Prostate gland (tissue), 2 donors: ENCODE results near the gene NCOA7.

Experiments
- POLR2A ChIP-seq: fragments of 450-650 bp; IDR thresholded peaks from one replicate; pipeline ENCODE4 v1.6.1; 2016; ENCODE audit warnings: antibody characterized with exemption, mild to moderate bottlenecking
- POLR2AphosphoS5 ChIP-seq: sonication (generic); formaldehyde crosslinking; IDR thresholded peaks from one replicate; pipeline ENCODE4 v1.6.1; 2017; ENCODE audit warnings: antibody characterized with exemption
- TF ChIP-seq, protein P1 (sequence below), 4 experiments: fragments of 200-600 bp in 2 of 4; fragments of 450-650 bp in 2 of 4; sonication (generic) in 2 of 4; IDR thresholded peaks; 1 replicate in 3 of 4; 2 replicates in 1 of 4; pipeline ENCODE4 v1.5.1; 2016 to 2019; ENCODE audit warnings: antibody characterized with exemption in 4 of 4, mild to moderate bottlenecking in 2 of 4, moderate library complexity in 2 of 4

DNA sequence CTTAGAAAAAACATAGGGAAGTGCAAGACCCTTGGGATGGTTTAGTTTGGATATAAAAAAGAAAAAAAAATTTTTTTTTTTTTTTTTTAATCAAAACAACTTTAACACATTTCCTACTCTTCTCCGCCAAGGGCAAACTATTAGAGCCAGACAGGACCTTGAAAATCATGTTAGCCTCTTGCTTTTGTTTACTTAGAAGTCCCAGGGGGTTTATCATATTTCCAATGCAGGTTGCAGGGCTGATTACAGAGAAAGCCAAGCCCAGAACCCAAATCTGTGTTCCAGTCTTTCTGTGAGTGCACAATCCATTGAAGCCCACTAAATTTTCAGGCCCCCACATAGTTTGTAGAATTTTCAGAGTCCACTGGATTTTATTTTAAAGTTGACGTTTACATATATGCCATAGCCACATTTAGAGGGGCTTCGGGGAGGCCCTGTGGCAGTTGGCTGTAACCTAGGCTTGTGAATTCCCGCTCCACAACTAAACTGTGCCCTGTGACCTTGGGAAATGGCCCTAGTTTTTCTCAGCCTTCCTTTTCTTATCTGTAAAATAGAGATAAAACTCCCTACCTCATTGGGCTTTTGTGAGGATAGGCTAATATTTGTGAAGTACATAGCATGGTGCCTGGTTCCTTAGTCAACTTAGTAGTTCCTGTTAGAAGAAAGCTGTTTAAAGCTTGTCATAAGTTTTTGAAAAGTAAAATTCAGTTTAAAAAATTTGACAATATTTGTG lies 55.7 kb downstream of the NCOA7 start:
- TF ChIP-seq, protein P1, sequence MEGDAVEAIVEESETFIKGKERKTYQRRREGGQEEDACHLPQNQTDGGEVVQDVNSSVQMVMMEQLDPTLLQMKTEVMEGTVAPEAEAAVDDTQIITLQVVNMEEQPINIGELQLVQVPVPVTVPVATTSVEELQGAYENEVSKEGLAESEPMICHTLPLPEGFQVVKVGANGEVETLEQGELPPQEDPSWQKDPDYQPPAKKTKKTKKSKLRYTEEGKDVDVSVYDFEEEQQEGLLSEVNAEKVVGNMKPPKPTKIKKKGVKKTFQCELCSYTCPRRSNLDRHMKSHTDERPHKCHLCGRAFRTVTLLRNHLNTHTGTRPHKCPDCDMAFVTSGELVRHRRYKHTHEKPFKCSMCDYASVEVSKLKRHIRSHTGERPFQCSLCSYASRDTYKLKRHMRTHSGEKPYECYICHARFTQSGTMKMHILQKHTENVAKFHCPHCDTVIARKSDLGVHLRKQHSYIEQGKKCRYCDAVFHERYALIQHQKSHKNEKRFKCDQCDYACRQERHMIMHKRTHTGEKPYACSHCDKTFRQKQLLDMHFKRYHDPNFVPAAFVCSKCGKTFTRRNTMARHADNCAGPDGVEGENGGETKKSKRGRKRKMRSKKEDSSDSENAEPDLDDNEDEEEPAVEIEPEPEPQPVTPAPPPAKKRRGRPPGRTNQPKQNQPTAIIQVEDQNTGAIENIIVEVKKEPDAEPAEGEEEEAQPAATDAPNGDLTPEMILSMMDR (IDR thresholded peaks at IDR 0.05): no peak
- TF ChIP-seq POLR2AphosphoS5 (no peak), POLR2A (no peak)
